GM23338 (cell line): ENCODE data around the gene KDM4B.

Experiments
- CREB1 ChIP-seq: fragments of 250-450 bp; sonication (Bioruptor Pico); IDR thresholded peaks from 2 replicates; pipeline ENCODE4 v1.5.0; 2020; ENCODE audit warnings: low read depth, mild to moderate bottlenecking, moderate library complexity
- CTCF ChIP-seq, 2 experiments: fragments of 200-600 bp in 1 of 2; sonication (generic) in 1 of 2; conservative IDR thresholded peaks; 2 replicates each; pipeline versions ENCODE4 v1.5.1 to v1.6.1; 2016 to 2017; ENCODE audit warnings: antibody characterized with exemption in 2 of 2, low read depth in 2 of 2, mild to moderate bottlenecking in 2 of 2, moderate library complexity in 1 of 2
- EZH2 ChIP-seq: fragments of 200-600 bp; sonication (generic); IDR thresholded peaks from one replicate; pipeline ENCODE4 v1.8.0; 2017; ENCODE audit warnings: antibody characterized with exemption, mild to moderate bottlenecking, low read depth; ENCODE audit not compliant: unreplicated experiment
- EZH2phosphoT487 ChIP-seq: fragments of 200-600 bp; sonication (generic); IDR thresholded peaks from one replicate; pipeline ENCODE4 v1.8.1; 2018; ENCODE audit warnings: antibody characterized with exemption; ENCODE audit not compliant: unreplicated experiment
- POLR2AphosphoS5 ChIP-seq: IDR thresholded peaks from 2 replicates; pipeline ENCODE4 v1.6.1; 2016; ENCODE audit warnings: antibody characterized with exemption, low read depth
- REST ChIP-seq: IDR thresholded peaks from one replicate; pipeline ENCODE4 v1.6.1; 2018; ENCODE audit warnings: antibody characterized with exemption; ENCODE audit not compliant: unreplicated experiment
- STAT1 ChIP-seq: IDR thresholded peaks from one replicate; pipeline ENCODE4 v1.6.1; 2016; ENCODE audit warnings: antibody characterized with exemption; ENCODE audit not compliant: unreplicated experiment
- ZNF114 ChIP-seq: fragments of 250-450 bp; sonication (Bioruptor Pico); IDR thresholded peaks from 2 replicates; pipeline ENCODE4 v1.5.0; 2020; ENCODE audit warnings: mild to moderate bottlenecking, moderate library complexity
- ZNF331 ChIP-seq: fragments of 250-450 bp; sonication (Bioruptor Pico); IDR thresholded peaks from 2 replicates; pipeline ENCODE4 v1.5.0; 2020; ENCODE audit warnings: low read depth, mild to moderate bottlenecking, moderate library complexity

GRCh38 chr19:5123646-5124045 lies 154.7 kb downstream of the KDM4B start:
- TF ChIP-seq CTCF (conservative IDR thresholded peaks at IDR 0.05; ENCODE audit: low read depth in 2 of 2), result no peak
- no peak for TF ChIP-seq EZH2
- no peak for TF ChIP-seq EZH2phosphoT487
- TF ChIP-seq POLR2AphosphoS5, result no peak
- TF ChIP-seq ZNF331 (CRISPR knock-in tag), result no peak
- TF ChIP-seq CREB1 (CRISPR knock-in tag), result no peak
- no peak for TF ChIP-seq REST
- no peak for TF ChIP-seq STAT1
- TF ChIP-seq ZNF114 (CRISPR knock-in tag), result no peak
